Astrocyte of the cerebellum (primary cell): ENCODE data around the gene CNTD1.
A peak's percentile ranks its signal among the peaks of the same experiment; 100 is the strongest.
"Not testable (repeated sequence)": the region's sequence is repeated elsewhere in the genome, so short reads cannot be mapped to it uniquely, and the experiment has no call there.

ENCODE experiments used
- DNase-seq: peaks from one replicate; pipeline ENCODE4 v3.0.0-alpha.2; 2011; ENCODE audit warnings: low read depth
- H3K4me3 ChIP-seq: 2 replicates; pipeline ENCODE4 v1.5.1; 2011; ENCODE audit warnings: mild to moderate bottlenecking, low read depth, low read length, moderate library complexity
- CTCF ChIP-seq: IDR thresholded peaks from 2 replicates; pipeline ENCODE4 v1.5.1; 2012; ENCODE audit warnings: low read length, low read depth, moderate library complexity, mild to moderate bottlenecking; ENCODE audit errors: missing control alignments
- in situ Hi-C: cut with HindIII; loops from 2 replicates; pipeline ENCODE4 v1.10.0; 2017; ENCODE audit warnings: low sequenced_read_pairs

CNTD1 gene

DNA sequence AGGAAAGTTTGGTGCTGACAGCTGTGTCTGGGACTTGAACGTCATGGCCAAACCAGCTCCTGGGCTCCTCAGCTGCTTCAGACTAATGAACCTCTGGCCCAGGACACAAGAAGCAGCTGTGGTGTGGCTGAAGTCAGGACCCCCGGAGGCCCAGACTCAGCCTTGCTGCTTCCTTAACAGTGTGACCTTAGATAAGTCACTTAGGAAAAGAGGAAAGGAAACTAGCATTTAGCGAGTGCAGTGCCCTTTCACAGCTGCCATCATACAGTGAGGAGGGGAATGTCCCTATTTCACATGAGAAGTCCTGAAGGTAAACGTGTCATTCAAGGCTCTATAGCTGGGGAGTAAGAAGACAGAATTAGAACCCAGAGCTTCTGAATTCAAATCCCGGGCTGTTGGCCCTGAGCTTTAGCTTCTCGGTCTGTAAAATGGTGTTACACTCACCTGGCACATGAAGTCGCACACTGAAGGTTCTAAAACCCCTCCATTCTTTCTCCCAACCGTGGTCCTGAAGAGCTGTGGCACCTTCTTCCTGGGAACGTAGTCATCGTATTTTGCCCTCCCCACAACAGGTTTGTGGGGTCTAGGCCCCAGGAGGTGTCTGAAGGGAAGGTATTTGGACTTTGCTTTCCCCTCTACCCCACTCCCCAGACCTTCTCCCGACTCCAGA lies 38.5 kb upstream of the CNTD1 start:
- no peak overlapping the region for H3K4me3 ChIP-seq
- no peak for DNase-seq
- TF ChIP-seq CTCF = no peak
- in situ Hi-C loops = no loop called here

DNA sequence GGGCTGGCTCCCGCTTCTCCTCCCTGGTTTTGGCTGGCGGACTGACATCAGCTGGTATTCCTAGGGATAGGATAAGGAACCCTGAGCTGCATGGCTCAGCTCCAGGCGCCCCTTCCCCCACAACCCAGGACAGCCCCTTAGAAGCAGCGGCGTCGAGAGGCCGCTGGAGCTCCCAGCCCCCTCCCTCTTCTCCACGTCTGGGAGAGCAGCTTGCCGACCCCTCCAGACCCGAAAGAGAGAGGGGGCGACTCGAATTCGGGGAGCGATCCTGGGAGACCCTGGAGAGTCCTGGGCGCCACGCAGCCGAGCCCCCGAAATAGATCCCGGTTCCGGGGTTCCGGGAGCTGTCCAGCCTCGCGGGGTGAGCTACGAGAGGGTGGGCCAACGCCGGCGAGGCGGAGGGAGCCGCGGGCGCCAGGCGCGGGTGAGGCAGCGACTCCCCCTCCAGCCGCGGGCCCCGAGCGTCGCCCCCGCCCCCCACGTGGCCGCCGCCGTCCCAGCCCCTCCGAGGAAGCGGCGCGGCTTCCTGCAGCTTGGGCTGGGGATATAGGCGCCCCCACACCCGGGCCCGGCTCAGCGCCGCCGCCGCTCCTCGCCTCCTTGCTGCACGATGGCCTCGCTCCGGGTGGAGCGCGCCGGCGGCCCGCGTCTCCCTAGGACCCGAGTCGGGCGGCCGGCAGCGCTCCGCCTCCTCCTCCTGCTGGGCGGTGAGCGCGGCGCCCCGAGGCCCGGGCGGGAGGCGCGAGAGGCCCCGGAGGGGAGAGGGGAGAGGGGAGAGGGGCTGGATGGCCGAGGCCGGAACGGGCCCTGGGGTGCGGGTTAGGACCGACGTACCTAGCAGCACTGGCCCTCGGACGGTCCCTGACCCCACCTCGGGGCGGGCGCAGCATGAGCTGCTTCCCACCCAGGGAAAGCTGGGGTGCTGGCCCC lies 37.7 kb upstream of the CNTD1 start, which contains the start of gene RAMP2:
RAMP2 (plus strand) TSS at position 576 of the 930 bp plus-strand sequence; CDS start at position 611, 35 bp downstream.
- H3K4me3 ChIP-seq = peak within 1 kb of the TSS; percentile 26
- in situ Hi-C loops = no loop called here
- no peak for TF ChIP-seq CTCF
- no peak for DNase-seq

- TF ChIP-seq CTCF = no peak
- in situ Hi-C loops = no loop called here
- H3K4me3 ChIP-seq = no peak overlapping the region
- DNase-seq = no peak
These were observed 37.0 kb upstream of the CNTD1 start for GRCh38 chr17:42761638-42762037.

GRCh38 chr17:42766124-42766523 lies 32.5 kb upstream of the CNTD1 start:
- DNase-seq = no peak
- in situ Hi-C loops = no loop called here
- H3K4me3 ChIP-seq = no peak overlapping the region
- TF ChIP-seq CTCF = no peak

- in situ Hi-C loops = no loop called here
- TF ChIP-seq CTCF = no peak
These were observed 31.1 kb upstream of the CNTD1 start for GRCh38 chr17:42767512-42767911.

GRCh38 chr17:42768006-42768405 lies 30.7 kb upstream of the CNTD1 start:
- in situ Hi-C loops, H3K4me3 ChIP-seq, DNase-seq: not testable (repeated sequence)

More at GRCh38 chr17:42767512-42767911, 31.1 kb upstream of the CNTD1 start:
- DNase-seq = no peak
- H3K4me3 ChIP-seq = no peak overlapping the region

DNA sequence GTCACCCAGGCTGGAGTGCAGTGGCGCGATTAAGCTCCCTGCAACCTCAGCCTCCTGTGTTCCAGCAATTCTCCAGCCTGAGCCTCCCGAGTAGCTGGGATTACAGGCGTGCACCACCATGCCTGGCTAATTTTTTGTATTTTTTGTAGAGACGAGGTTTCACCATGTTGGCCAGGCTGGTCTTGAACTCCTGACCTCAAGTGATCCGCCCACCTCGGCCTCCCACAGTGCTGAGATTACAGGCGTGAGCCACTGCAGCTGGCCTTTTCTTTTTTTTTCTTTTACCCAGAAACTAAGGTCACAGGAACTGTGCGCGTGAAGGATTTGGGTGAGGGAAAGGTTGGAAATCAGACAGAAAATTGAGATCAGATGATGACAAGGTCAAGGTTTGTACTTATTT lies 28.7 kb upstream of the CNTD1 start:
- in situ Hi-C loops, DNase-seq, H3K4me3 ChIP-seq: not testable (repeated sequence)
